Islet precursor cell (in vitro differentiated cells): ENCODE results near the gene SGK1.

Source experiments
- DNase-seq: peaks from one replicate; pipeline ENCODE4 v3.0.0-alpha.2; 2018

Gene SGK1

GRCh38 chr6:134317471-134318131, at the start of gene SGK1:
TSS of gene SGK1 (minus strand) at chr6:134318112. CDS start at chr6:134317460, 652 bp downstream.
- peak; percentile 61 for DNase-seq

GRCh38 chr6:134363323-134364039, 45.6 kb upstream of the SGK1 start:
- DNase-seq, result peak; percentile 63

- no peak for DNase-seq
Observed at GRCh38 chr6:134361011-134361410, 43.1 kb upstream of the SGK1 start.

GRCh38 chr6:134359302-134359701, 41.4 kb upstream of the SGK1 start:
- no peak for DNase-seq

GRCh38 chr6:134358320-134358719, 40.4 kb upstream of the SGK1 start:
- no peak for DNase-seq

GRCh38 chr6:134357022-134357487, 39.1 kb upstream of the SGK1 start:
- DNase-seq, result no peak

- DNase-seq, result no peak
Observed at GRCh38 chr6:134356405-134356804, 38.5 kb upstream of the SGK1 start.

GRCh38 chr6:134352786-134353480, 35.0 kb upstream of the SGK1 start:
- peak; percentile 79 for DNase-seq

- peak; percentile 71 for DNase-seq
Observed at GRCh38 chr6:134351615-134352474, 33.9 kb upstream of the SGK1 start.

- peak; percentile 62 for DNase-seq
Observed at GRCh38 chr6:134347885-134348805, 30.2 kb upstream of the SGK1 start.

- no peak for DNase-seq
Observed at GRCh38 chr6:134346932-134347545, 29.1 kb upstream of the SGK1 start.

- no peak for DNase-seq
Observed at GRCh38 chr6:134345789-134346188, 27.9 kb upstream of the SGK1 start.

GRCh38 chr6:134343066-134343465, 25.2 kb upstream of the SGK1 start:
- DNase-seq, result no peak

- DNase-seq, result no peak
Observed at GRCh38 chr6:134341999-134342567, 24.2 kb upstream of the SGK1 start.

- DNase-seq, result no peak
Observed at GRCh38 chr6:134340179-134340975, 22.5 kb upstream of the SGK1 start.

GRCh38 chr6:134339216-134339615, 21.3 kb upstream of the SGK1 start:
- DNase-seq, result no peak

- peak; percentile 4 for DNase-seq
Observed at GRCh38 chr6:134331256-134331655, 13.3 kb upstream of the SGK1 start.

- no peak for DNase-seq
Observed at GRCh38 chr6:134330555-134330954, 12.6 kb upstream of the SGK1 start.

- DNase-seq, result no peak
Observed at GRCh38 chr6:134328792-134329191, 10.9 kb upstream of the SGK1 start.

GRCh38 chr6:134328138-134328537, 10.2 kb upstream of the SGK1 start:
- DNase-seq, result no peak
